ENCODE results near the gene ACADL.

- TF ChIP-seq ZNF274 (IDR thresholded peaks at IDR 0.05; ENCODE audit: low read depth, low read length), result no peak
- TF ChIP-seq YY1 (IDR thresholded peaks at IDR 0.05; ENCODE audit: insufficient read depth, insufficient read length), result no peak
Measured at GRCh38 chr2:210203147-210203546, 22.1 kb downstream of the ACADL start.

Measured in NT2/D1 (cell line).